Caco-2 (cell line): ENCODE results near the gene BTBD3. TPM values are rescaled to one million over a fixed set of nuclear protein-coding genes. Genes with fewer than 3 reads are reported as not detected.

Source experiments
- Bru-seq: library from RNA; stranded (reverse); fragments of 400-500 nt; gene quantifications from one replicate; lab custom pipeline; 2021; lab: Mats Ljungman, UMichigan
- BruChase-seq, 2 experiments: library from RNA; stranded (reverse); fragments of 400-500 nt; gene quantifications; one replicate each; lab custom pipeline; 2021; lab: Mats Ljungman, UMichigan
- BruUV-seq: library from RNA; stranded (reverse); fragments of 400-500 nt; replicated peaks from 2 replicates; lab custom pipeline; 2021; lab: Mats Ljungman, UMichigan
- CTCF ChIA-PET: fragments of 300-600 bp; sonication (Branson Sonifier 250); formaldehyde crosslinking; loops from one replicate; lab custom pipeline; 2022; ENCODE audit warnings: antibody characterized with exemption; lab: Charles Lee
- POLR2A ChIA-PET: fragments of 300-600 bp; sonication (Branson Sonifier 250); formaldehyde crosslinking; loops from one replicate; lab custom pipeline; 2022; ENCODE audit warnings: antibody characterized with exemption; lab: Charles Lee
- DNase-seq, 2 experiments: peaks; one replicate each; pipeline versions ENCODE4 v3.0.0 to v3.0.0-alpha.2; 2020 to 2022
- H3K27me3 ChIP-seq: replicated peaks from 2 replicates; pipeline ENCODE4 v1.6.0; 2011; ENCODE audit warnings: low read length; ENCODE audit not compliant: control insufficient read depth, insufficient read depth
- H3K36me3 ChIP-seq: 2 replicates; pipeline ENCODE4 v1.5.1; 2011; ENCODE audit warnings: low read length; ENCODE audit not compliant: control insufficient read depth, insufficient read depth
- H3K4me1 ChIP-seq: fragments of 250-450 bp; sonication (Bioruptor Pico); 2 replicates; pipeline ENCODE4 v1.5.1; 2020; ENCODE audit warnings: mild to moderate bottlenecking
- H3K4me3 ChIP-seq: 2 replicates; pipeline ENCODE4 v1.5.1; 2011; ENCODE audit warnings: low read depth, mild to moderate bottlenecking, control low read depth, low read length
- H3K9me3 ChIP-seq: fragments of 250-450 bp; sonication (Bioruptor Pico); 2 replicates; pipeline ENCODE4 v1.5.1; 2020; ENCODE audit warnings: mild to moderate bottlenecking, moderate library complexity
- H3K27ac Mint-ChIP-seq: one replicate; pipeline ENCODE4 v1.8.0; 2022; ENCODE audit warnings: mixed read lengths; ENCODE audit not compliant: unreplicated experiment
- H3K27me3 Mint-ChIP-seq: one replicate; pipeline ENCODE4 v1.8.0; 2022; ENCODE audit warnings: mixed read lengths; ENCODE audit not compliant: insufficient read depth, unreplicated experiment
- H3K36me3 Mint-ChIP-seq: one replicate; pipeline ENCODE4 v1.8.0; 2022; ENCODE audit warnings: mild to moderate bottlenecking, mixed read lengths; ENCODE audit not compliant: insufficient read depth, unreplicated experiment
- H3K4me1 Mint-ChIP-seq: one replicate; pipeline ENCODE4 v1.8.0; 2022; ENCODE audit warnings: low read depth, mixed read lengths; ENCODE audit not compliant: unreplicated experiment
- H3K4me3 Mint-ChIP-seq: one replicate; pipeline ENCODE4 v1.8.0; 2022; ENCODE audit warnings: mild to moderate bottlenecking, moderate library complexity, mixed read lengths; ENCODE audit not compliant: unreplicated experiment
- H3K9me3 Mint-ChIP-seq: one replicate; pipeline ENCODE4 v1.8.0; 2022; ENCODE audit warnings: mixed read lengths; ENCODE audit not compliant: unreplicated experiment
- CTCF ChIP-seq, 2 experiments: fragments of 200-600 bp in 1 of 2; IDR thresholded peaks; 1 replicate in 1 of 2; 2 replicates in 1 of 2; pipeline versions ENCODE4 v1.5.1 to v1.8.0; 2011 to 2022; ENCODE audit warnings: antibody characterized with exemption in 1 of 2, control low read depth in 1 of 2, inconsistent platforms in 1 of 2, low read depth in 1 of 2, low read length in 1 of 2, mild to moderate bottlenecking in 1 of 2, moderate library complexity in 1 of 2; ENCODE audit not compliant: insufficient read depth in 1 of 2, severe bottlenecking in 1 of 2, unreplicated experiment in 1 of 2
- intact Hi-C: fragments of 100-400 bp; cut with micrococcal nuclease; formaldehyde crosslinking; loops from one replicate; pipeline ENCODE4 v1.10.0; 2022; ENCODE audit not compliant: unreplicated experiment
- long read RNA-seq: library from polyadenylated mRNA; stranded (forward); transcript quantifications from one replicate; pipeline ENCODE4 v2.0.0, GENCODE V29; 2022
- total RNA-seq: library from RNA; stranded (reverse); gene quantifications from 2 replicates; pipeline ENCODE4 v1.2.3, GENCODE V29; 2022

Gene BTBD3
- total RNA-seq (39.0 and 44.1 TPM in 2 replicates), Bru-seq, nascent RNA (percentile 92 among the genes with signal in this experiment), BruChase-seq, experiment 1, labeled RNA remaining after a 2-hour chase (percentile 96 among the genes with signal in this experiment), BruChase-seq, experiment 2, labeled RNA remaining after a 6-hour chase (percentile 93 among the genes with signal in this experiment)
- long read RNA-seq, full-length matches to known transcripts, result 17 of 25 reads
- long read RNA-seq, partial matches to known transcripts, result 0 of 25 reads
- long read RNA-seq, other reads (novel, unspliced or antisense), result 8 of 25 reads

GRCh38 chr20:11917663-11918062, at the start of gene BTBD3:
BTBD3 (plus strand) TSS chr20:11917893; CDS start chr20:11918276, 383 bp downstream.
- POLR2A ChIA-PET, result no interaction called here
- Mint-ChIP-seq H3K4me3 (no peak within 1 kb of the TSS), H3K9me3 (no peaks in the 10 kb centered on the region), H3K27ac (no peak within 1 kb of the TSS), H3K36me3 (no peaks in the 10 kb centered on the region), H3K27me3 (no peaks in the 10 kb centered on the region), H3K4me1 (peaks cover 6% of the 10 kb centered on the region)
- intact Hi-C loops, result no loop called here
- Histone ChIP-seq H3K27me3 (no peaks in the 10 kb centered on the region), H3K36me3 (no peaks in the 10 kb centered on the region), H3K9me3 (no peaks in the 10 kb centered on the region), H3K4me1 (no peaks in the 10 kb centered on the region), H3K4me3 (no peak within 1 kb of the TSS)
- CTCF ChIA-PET, result no interaction called here
- peak in 1 of 2 experiments; percentile 32 for DNase-seq
- BruUV-seq, result no TSS peak
- no peak for TF ChIP-seq CTCF (IDR thresholded peaks at IDR 0.05; ENCODE audit: insufficient read depth in 1 of 2, low read depth in 1 of 2, low read length in 1 of 2, severe bottlenecking in 1 of 2, unreplicated experiment in 1 of 2)

- Mint-ChIP-seq H3K27ac (peak overlapping the region; percentile 16), H3K36me3 (no peaks in the 10 kb centered on the region), H3K4me1 (peaks cover 18% of the 10 kb centered on the region), H3K4me3 (no peak overlapping the region), H3K9me3 (peaks cover 17% of the 10 kb centered on the region), H3K27me3 (no peaks in the 10 kb centered on the region)
- ChIA-PET POLR2A (no interaction called here), CTCF (no interaction called here)
- H3K36me3 ChIP-seq, result no peaks in the 10 kb centered on the region
- intact Hi-C loops, result no loop called here
- DNase-seq, result peak in 1 of 2 experiments; percentile 13
- no peak for TF ChIP-seq CTCF (IDR thresholded peaks at IDR 0.05; ENCODE audit: insufficient read depth in 1 of 2, low read depth in 1 of 2, low read length in 1 of 2, severe bottlenecking in 1 of 2, unreplicated experiment in 1 of 2)
- BruUV-seq, result no TSS peak
- peaks cover 21% of the 10 kb centered on the region for H3K4me1 ChIP-seq
- H3K4me3 ChIP-seq, result no peak overlapping the region
- no peaks in the 10 kb centered on the region for H3K27me3 ChIP-seq
- H3K9me3 ChIP-seq, result no peaks in the 10 kb centered on the region
Measured at GRCh38 chr20:11869641-11870040, 48.1 kb upstream of the BTBD3 start.

- Mint-ChIP-seq H3K27me3 (no peaks in the 10 kb centered on the region), H3K4me1 (peaks cover 18% of the 10 kb centered on the region), H3K4me3 (no peak overlapping the region), H3K36me3 (no peaks in the 10 kb centered on the region), H3K27ac (no peak overlapping the region), H3K9me3 (peaks cover 16% of the 10 kb centered on the region)
- H3K27me3 ChIP-seq, result no peaks in the 10 kb centered on the region
- H3K4me1 ChIP-seq, result peaks cover 21% of the 10 kb centered on the region
- TF ChIP-seq CTCF (IDR thresholded peaks at IDR 0.05; ENCODE audit: insufficient read depth in 1 of 2, low read depth in 1 of 2, low read length in 1 of 2, severe bottlenecking in 1 of 2, unreplicated experiment in 1 of 2), result no peak
- H3K9me3 ChIP-seq, result no peaks in the 10 kb centered on the region
- H3K4me3 ChIP-seq, result no peak overlapping the region
- intact Hi-C loops, result no loop called here
- no TSS peak for BruUV-seq
- ChIA-PET POLR2A (no interaction called here), CTCF (interaction anchor here (0.9 kb wide), 1 partner anchor 48 kb away, joined by 3 read pairs; no protein-coding TSS in a partner anchor)
- no peak for DNase-seq
- no peaks in the 10 kb centered on the region for H3K36me3 ChIP-seq
Measured at GRCh38 chr20:11870411-11870810, 47.3 kb upstream of the BTBD3 start.
